Daoy (cell line): ENCODE results near the gene SMAD3. TPM values are rescaled to one million over a fixed set of nuclear protein-coding genes. Genes with fewer than 3 reads are reported as not detected.

Source experiments
- DNase-seq: peaks from one replicate; pipeline ENCODE4 v3.0.0-alpha.2; 2015; ENCODE audit warnings: low read depth
- total RNA-seq: library from RNA; depleted of rRNA; stranded (reverse); fragments of >200 nt; shearing (Covaris generic); gene quantifications from 2 replicates; pipeline ENCODE4 v1.2.3, GENCODE V29; 2014

SMAD3 gene
- total RNA-seq, 1 experiment from 2014 or later, result 48.1 TPM

DNA sequence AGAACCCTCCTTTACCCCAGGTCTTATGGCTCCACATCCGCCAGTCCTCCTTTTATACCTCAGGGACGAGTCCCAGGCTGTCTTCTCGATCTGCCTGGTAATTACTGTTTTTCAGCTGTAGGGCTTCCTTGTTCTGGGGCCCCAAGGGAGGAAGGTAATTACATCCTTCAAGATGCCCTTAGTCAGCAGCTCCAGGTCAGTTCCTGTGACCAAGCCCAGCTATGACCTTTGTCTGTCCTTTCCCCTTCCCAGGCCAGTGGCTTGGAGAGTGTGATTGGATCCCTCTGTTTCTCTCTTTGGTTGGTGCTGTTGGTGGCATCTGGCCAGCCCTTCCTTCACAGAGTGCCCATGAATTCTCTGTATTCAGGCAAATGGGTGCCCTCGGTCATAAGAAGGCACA is 96.5 kb downstream of the SMAD3 start:
- DNase-seq, result no peak

DNA sequence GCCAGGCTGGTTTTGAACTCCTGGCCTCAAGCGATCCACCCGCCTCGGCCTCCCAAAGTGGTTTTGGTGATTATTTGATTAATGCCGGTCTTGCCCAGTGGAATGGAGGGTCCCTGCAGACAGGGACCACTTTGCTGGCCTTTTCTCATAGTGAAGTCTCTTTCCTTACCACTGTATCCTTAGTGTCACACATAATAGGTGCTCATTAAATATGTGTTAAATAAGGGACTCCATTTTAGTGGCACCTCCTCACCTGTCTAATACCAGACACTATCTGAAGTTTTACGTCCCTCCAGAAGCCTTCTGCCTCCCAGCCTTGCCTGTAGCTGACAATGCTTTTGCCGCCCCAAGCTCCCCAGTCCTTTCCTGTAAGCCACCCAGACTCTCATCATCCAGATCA is 97.8 kb downstream of the SMAD3 start:
- DNase-seq, result no peak

DNA sequence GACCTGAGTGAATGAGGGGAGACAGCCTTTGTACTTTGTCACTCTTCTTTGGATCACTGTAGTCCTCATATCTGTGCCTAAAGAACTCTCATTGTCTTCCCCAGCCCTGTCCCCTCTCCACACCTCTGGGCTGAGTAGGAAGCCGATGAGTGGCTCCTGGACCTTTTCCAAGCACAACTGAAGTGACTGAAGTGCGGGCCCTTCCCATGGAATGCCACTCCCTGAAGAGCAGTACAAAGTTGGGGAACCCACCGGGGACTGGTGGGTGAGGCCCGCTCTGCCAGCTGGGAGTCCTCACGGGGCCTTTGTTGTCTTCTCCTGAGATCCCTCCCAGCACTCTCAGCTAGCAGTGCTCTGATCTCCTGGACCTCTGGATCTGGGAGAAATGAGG is 99.0 kb downstream of the SMAD3 start:
- DNase-seq, result peak; percentile 76

DNA sequence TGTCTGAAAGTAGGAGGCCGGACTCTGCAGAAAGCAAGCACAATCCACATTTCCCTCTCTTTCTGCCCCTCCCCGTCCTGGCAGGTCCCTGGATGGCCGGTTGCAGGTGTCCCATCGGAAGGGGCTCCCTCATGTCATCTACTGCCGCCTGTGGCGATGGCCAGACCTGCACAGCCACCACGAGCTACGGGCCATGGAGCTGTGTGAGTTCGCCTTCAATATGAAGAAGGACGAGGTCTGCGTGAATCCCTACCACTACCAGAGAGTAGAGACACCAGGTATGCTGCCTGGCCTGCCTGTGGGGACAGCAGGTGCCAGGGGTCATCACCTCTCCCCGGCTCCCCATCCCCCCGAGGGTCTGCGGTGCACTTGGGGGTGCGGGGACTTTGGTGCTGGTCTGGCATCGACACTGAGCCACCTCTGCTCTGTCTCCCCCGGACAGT is 99.4 kb downstream of the SMAD3 start:
- peak; percentile 50 for DNase-seq

DNA sequence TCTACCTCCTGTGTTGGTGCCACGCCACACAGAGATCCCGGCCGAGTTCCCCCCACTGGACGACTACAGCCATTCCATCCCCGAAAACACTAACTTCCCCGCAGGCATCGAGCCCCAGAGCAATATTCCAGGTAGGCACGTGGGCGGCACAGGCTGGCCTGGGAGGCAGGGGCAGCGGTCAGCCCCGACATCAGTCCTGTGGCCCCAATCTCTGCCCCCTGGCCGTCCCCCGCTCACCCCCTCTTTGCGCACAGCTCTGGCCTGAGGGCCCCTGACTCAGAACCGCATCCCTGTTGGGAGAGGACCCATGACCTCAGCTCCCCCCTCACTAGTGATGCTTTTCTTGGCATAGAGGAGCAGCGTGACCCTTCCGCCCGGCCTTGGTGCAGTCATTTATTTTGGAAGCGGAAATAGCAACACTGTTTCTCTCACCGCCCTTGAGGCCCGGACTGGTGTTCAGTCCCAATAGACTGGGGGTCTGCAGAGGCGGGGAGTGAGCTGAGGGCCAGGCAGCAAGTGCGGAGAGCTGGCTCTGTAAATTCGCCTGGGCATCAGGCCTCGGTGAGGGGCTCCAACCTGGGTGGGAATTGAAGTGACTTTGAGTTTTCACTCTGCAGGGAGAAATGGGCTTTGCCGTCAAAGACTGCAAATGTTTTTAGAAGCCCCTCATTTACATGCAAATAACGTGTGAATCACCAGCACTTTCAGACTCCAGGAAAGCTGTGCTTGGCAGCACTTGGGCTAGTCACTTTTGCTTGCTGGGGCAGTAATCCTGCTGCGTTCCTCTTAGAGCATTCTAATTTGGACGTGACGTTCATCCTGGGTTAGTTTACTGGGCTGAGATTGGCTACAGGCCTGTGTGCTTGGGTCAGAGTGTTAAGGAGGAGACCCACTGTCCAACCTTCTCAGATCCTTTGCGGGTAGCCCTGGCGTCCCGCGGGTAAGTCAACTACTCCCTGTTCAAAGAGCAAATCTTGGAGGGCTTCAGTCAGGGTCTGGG is 100.2 kb downstream of the SMAD3 start:
- peak; percentile 82 for DNase-seq

DNA sequence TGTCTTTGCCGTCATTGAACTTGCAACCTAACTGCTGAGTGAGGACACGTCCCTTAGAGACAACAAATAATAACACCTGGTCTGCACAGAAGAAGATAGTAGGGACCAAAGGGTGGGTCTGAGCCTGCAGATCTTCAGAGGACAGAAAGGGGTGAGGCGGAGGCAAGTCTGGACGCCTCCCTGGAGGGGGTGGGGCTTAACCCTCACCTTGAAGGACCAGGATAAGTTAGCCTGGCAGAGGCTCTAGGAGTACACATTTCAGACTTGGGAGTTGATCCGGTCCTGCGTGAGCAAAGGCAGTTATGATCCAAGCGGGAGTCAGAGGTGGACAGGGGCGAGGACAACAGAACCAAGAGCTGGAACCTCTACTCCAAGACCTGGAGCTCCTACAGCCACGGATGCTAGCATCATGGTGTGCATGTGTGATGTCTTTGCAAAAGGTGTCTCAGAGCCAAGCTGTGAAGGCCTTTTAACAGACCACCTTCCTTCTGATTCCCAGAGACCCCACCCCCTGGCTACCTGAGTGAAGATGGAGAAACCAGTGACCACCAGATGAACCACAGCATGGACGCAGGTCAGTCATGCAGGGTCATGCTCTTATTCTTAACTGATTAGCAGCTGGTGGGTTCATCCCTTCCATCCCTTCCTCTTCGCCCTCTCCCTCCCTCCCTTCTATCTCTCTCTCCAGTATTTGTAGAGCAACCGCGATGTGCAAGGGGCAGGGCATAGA is 101.0 kb downstream of the SMAD3 start:
- no peak for DNase-seq

DNA sequence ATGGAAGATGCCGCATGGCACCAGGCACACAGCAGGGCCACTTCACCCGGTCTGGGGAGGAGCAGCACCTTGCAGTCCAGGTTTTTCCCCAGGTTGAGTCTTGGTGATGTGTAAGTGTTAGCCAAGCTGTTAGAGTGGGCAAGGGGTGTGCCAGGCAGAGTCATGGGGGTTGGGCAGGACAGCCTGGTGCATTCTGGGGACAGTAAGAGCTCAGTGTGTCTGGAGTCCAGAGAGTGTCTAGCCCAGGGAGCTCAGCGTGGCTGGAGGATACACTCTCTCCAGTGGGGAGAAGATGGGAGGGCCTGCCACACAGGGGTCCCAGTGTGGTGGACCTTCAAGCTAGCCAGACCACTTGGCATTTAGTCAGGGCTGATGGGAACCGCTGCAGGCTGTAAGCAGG is 101.7 kb downstream of the SMAD3 start:
- no peak for DNase-seq

DNA sequence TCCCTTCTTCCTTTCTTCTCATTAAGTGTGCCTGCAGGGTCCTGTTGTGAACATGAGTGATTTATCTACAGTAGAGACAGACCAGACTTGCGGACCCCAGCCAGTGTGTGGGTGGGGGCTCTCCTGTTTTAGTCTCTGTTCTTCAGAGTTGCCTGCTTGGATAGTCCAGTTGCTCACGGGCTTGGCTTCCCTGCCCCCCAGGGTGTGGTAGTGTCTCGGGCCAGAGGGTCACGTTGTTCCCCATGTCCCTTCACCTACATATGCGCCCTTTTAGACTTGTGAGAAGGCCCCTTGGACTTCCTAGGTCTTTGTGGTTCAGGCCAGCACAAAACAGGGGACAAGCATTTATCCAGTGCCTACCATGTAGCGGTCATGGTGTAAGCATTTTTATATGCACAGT is 103.3 kb downstream of the SMAD3 start:
- DNase-seq, result no peak

DNA sequence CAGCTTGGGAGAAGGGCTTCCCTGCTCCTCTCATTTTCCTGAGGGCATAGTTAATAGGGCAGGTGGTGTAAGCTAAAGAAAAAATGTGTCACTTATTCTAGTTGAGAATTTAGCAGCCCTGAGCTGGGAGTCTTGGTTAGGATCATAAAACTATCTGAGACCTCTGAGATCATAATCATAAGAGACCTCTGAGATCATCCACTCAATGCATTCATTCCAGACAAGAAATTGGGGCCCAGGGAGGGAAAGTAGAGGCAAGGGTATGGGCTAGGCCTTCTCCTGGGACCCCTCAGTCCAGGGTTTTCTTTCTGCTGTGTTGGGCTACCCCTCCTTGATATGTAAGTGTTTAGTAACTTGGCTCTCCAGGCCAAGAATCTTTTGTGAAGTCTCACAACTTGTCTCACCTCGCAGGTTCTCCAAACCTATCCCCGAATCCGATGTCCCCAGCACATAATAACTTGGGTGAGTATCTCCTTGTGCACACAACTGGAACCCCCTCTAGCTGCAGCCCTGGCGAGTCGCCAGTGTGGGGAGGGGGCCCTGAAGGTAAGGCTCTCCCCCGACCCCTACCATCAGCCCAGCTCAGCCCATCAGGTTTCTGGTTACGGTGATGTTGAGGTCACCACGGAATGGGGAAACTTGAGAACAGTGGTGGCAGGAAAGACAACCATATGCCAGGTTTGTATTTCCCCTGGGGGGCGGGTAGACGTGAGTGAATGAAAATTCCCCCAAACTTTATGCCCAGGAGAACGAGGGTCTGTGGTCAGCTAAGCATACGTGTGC is 104.9 kb downstream of the SMAD3 start:
- no peak for DNase-seq

DNA sequence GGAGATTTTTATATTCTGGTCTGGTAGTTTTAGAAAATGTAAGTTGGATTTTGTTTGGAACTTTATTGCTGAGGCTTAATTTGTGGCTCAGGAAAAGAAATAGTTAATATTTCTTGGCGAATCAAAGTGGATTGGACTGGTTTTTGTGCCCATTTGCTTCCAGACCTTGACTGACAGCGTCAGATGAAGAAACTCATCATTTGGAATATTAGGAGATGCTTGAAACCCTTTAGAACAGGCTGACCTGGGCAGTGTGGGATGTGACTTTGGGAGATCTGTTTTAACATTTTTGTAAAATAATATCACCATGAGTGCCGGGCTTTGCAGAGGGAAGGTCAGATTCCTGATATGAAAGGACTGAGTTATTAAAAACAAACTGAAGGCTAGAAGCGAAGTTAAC is 106.1 kb downstream of the SMAD3 start:
- DNase-seq, result no peak

DNA sequence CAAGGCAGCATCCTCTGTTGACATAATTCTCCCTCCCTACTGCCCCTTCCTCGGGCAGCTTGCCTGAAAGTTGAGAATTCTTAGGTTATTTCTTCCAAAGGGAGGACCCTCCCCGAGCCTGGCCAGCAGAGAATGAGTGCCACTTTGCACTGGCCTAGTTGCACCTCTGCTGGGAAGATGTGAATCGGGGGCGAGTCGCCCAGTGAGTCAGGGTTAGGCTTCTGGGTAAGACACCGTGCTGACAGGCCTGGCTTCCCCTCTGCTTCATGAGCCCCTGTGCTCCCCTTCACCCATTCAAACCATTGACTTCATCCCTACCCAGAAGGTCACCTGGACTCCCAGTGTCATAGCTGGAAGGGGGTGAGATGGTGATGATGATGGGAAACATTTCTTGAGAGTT is 106.8 kb downstream of the SMAD3 start:
- peak; percentile 46 for DNase-seq

DNA sequence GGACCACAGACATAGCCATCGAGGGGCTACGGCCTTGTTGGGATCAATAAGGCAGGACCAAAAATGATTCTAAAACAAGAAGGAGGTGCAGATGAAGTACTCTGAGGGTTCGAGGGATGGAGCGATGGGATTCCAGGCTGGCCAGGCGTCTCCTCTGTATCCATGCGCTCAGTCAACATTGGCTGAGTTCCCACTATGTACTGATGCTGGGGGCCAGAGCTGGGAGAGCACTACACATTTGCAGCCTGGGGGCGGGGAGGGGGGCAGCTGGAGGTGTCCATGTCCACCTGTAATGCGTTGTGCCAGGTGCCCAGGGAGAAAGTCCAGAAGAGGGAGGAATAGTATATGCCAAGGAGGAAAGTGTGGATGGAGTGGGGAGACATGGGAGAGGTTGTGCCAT is 107.6 kb downstream of the SMAD3 start:
- no peak for DNase-seq

DNA sequence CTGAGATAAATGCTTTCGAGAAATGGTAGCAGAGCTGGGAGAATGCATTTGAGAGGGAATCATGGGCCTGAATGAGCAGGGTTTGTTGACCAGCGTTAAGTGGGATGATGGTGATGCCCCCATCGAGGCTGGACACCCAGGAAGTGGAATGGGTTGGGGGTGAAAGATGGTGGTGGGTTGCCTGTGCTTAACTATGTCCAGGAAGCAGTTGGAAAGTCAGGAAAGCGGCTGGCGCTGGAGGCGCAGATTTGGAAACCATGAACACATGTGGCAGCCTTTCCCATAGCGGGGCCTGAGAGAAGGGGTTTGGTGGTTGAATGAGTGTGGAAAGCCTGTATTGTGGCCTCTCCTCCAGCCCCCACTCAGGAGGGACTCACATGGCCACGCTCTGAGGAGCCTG is 108.4 kb downstream of the SMAD3 start:
- DNase-seq, result no peak

DNA sequence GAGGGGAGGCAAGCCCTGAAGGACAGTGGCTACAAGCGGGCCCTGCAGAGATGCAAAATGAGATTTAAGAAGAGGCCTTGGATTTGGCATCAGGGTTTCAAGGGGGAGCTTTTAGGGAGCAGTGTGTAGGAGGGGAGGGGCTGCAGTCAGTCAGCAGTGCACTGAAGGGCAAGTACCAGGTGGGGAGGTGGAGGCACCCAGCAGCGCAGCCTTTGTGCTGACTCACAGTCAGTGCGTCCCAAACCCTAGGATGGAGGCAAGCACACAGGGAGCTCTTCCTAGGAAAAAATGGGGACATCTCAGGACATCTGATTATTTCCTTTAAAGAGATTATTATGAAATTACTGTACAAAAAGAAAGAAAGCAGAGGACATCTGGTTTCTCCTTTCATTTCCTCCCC is 109.0 kb downstream of the SMAD3 start:
- no peak for DNase-seq

DNA sequence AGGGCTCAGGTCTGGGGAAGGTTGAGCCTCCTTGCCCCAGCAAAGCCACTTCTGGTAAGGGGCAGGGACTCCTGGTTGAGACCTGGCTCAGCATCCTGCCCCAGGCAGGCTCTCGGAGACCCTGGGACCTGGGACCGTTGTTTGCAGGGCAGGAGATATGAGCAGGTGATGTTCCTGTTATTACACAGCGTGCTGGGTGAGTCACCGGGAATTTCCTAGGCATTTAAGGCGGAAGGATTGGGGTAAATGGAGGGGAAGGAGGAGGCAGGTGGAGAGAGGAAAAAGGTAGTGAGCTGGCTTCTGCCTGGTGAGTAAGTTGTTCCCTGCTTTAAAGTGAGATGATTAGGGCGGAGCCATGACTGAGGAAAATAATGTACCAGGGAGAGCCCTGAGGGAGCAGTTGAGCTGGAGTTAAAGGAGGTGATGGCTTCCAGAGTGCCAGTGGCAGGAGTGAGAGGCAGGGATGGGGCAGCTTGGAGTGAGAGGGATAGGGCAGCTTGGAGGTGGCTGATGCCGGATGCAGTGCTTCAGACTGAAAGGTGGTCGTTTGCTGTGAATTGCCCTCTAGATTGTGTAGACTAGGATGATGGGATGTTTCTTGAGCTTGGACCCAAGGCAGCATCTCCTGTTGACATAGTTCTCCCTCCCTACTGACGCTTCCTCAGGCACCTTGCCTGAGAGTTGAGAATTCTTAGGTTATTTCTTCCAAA is 109.6 kb downstream of the SMAD3 start:
- DNase-seq, result peak; percentile 90

DNA sequence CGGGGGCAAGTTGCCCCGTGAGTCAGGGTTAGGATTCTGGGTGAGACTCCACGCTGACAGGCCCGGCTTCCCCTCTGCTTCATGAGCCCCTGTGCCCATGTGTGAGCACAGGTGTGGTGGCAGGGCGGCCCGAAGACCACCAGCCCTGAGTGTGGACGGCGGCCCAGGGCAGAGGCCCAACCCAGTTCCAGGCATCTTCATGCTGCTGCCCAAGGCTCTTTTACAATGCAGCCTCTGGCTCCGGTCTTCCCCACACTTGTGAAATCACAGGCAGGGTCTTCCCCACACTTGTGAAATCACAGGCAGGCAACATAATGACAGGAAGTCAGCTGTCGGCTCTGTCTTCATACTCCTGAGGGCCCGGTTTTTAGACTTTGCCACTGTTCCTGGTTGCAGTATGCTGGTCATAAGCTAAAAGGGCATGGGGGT is 110.3 kb downstream of the SMAD3 start:
- peak; percentile 59 for DNase-seq

DNA sequence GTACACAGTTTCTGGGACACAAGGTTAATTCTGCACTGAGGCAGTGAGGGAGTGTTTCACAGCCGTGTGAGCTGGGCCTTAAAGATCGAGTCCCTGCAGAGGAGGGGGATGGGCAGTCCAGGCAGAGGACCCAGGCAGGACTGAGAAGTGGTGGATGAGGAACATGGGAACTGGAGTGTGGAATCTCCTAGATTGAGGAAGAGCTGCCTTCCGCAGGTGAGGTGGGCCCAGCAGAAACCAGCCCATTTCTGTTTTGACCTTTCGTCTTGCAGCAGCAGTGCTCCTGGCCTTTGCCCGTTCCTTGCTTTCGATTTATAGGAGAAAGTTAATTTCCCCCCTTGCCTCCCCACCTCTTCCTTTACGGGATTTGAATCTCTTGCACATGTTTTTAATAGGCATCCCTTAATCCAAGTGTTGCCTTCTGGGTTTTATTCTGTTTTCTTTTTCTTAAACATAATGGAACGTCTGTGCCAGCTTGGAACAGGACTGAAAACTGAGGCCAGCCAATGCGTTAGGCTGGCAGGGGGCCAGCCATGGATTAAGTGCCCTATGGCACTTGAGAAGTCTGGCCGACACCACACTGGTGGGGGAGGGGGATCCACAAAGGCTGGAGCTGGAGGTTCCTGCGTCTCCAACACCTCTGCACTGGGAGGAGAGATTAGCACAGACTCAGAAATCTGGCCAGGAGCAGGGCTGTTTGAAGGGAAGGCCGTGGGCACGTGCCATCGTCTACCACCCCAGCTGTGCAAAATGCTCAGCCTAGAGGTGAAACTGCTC is 111.0 kb downstream of the SMAD3 start:
- peak; percentile 54 for DNase-seq

DNA sequence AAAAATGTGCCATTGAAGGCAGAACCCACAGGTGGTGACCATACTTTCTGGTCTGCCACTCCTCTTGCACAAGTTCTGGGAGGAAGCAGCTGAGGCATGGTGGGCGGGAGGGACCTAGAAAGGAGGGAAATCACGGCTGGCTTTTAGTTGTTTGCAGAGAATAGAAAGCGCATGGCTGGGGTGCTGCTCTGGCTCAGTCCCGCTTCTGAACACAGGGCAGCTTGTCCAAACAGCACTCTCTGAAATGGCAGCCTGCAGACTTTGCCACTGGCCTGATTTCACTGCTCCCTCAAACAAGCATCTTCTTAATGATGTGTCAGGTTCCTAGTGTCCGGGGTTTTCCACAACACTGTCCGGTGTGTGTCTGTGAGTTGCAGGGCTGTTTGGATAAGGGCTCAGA is 112.3 kb downstream of the SMAD3 start:
- DNase-seq, result peak; percentile 58

DNA sequence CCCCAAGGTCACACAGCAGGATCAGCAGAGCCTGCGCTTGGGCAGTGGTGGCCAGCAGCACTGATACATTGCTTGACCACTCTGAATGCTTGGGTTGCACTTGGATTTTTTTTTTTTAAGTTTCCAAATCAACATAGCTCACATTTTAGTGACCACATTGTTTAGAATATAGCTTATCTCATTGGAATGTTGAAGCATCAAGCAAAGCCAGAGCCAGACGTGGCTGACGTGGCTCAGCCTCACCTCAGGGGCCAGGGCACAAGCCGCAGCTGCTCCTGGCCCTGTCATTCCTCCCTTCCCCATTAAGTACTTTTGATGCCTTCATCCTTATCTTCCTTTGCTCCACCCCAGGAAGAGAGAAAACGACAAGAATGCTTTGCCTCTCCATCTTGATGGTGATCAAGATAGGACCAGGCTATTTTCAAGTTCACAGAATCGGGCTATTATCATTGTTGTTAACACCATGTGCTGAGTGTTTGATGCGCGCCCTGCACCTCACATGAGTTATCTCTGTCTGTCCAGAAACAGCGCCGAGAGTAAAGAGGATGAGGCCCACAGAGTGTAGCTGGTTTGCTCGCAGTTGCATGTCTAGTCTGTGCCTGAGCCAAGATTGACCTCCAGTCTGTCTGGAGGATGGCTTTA is 113.3 kb downstream of the SMAD3 start:
- DNase-seq, result peak; percentile 97

DNA sequence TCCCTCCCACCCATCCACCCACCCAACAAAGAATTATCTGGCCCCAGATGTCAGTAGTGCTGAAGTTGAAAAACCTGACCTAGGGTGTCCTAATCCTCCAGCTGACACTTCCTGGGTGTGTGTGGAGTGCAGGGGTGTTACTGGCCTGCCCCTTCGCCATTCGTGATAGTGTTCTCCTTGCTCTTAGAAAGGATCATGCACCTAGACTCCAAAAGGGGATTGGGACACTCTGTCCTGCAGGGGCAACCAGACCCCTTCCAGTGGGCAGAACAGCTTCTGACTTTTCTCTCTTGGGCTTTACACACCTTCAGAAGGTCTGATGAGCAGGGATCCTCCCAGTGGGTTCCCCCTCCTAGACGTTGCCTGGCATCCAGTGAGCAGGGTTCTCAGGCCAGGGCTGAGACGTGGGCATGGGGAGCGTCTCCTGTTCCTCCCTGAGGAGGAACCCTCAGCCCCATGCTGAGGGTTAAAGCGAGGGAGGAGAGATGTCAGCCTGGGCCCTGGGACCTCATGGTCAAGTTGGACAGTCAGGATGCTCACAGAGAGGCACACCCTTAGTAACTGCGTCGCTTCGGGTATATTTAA is 114.1 kb downstream of the SMAD3 start:
- peak; percentile 3 for DNase-seq
